ENCODE data around the gene AKAP8.

- TF ChIP-seq POLR2A (IDR thresholded peaks at IDR 0.05; ENCODE audit: extremely low read depth, insufficient read length) (no peak), CTCF (IDR thresholded peaks at IDR 0.05; ENCODE audit: low read depth, low read length) (no peak), MAX (IDR thresholded peaks at IDR 0.05; ENCODE audit: low read depth, low read length) (no peak)
Measured at GRCh38 chr19:15423130-15423529, 43.5 kb upstream of the AKAP8 start.
